ENCODE results near the gene TBC1D8. TPM values are rescaled to one million over a fixed set of nuclear protein-coding genes. Genes with fewer than 3 reads are reported as not detected.

Gene TBC1D8
- total and polyA plus RNA-seq, 5 donors from 2014 or later, result 0.48 to 1.1 (median 0.73) TPM

GRCh38 chr2:101064868-101065549 is 86.2 kb downstream of the TBC1D8 start:
- Mint-ChIP-seq H3K4me3 (no peak overlapping the region), H3K36me3 (peaks cover 2% of the 10 kb centered on the region), H3K27me3 (no peaks in the 10 kb centered on the region), H3K9me3 (peaks cover 0 to 2% (median 0%) of the 10 kb centered on the region in 7 donors), H3K27ac (no peak overlapping the region), H3K4me1 (no peaks in the 10 kb centered on the region)
- Histone ChIP-seq H3K4me1 (ENCODE audit: control insufficient read depth, insufficient read depth, low read length, poor library complexity, severe bottlenecking) (no peaks in the 10 kb centered on the region), H3K27me3 (ENCODE audit: control insufficient read depth, insufficient read depth, low read length) (no peaks in the 10 kb centered on the region), H3K9me3 (ENCODE audit: control insufficient read depth in 2 of 2, low read length in 2 of 2) (no peaks in the 10 kb centered on the region), H3K4me3 (ENCODE audit: low read depth, low read length) (no peak overlapping the region), H3K36me3 (ENCODE audit: control insufficient read depth, insufficient read depth, low read length) (no peaks in the 10 kb centered on the region), H3K27ac (ENCODE audit: insufficient read depth, low read length, poor library complexity, severe bottlenecking) (no peak overlapping the region)
- no peak for ATAC-seq (ENCODE audit: low read depth in 2 of 2)
- no peak for DNase-seq

DNA sequence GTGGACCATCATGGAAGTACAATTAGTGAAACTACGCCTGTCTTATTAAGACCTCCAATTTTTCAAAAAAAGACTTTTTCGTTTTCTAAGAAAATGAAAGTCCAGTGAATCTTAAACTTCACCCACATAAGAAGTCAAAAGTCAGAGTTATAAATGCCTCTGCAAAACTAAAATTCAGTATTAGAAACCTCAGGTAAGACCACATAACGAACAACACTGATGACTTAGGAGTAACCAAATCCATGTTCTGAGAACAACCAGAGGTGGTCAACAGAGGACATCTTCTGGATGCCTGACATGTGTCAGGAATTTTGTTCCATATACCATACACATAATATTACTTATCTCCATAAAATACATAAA is 86.7 kb downstream of the TBC1D8 start:
- Histone ChIP-seq H3K9me3 (ENCODE audit: control insufficient read depth in 2 of 2, low read length in 2 of 2) (no peaks in the 10 kb centered on the region), H3K27me3 (ENCODE audit: control insufficient read depth, insufficient read depth, low read length) (no peaks in the 10 kb centered on the region), H3K36me3 (ENCODE audit: control insufficient read depth, insufficient read depth, low read length) (no peaks in the 10 kb centered on the region), H3K4me1 (ENCODE audit: control insufficient read depth, insufficient read depth, low read length, poor library complexity, severe bottlenecking) (no peaks in the 10 kb centered on the region), H3K27ac (ENCODE audit: insufficient read depth, low read length, poor library complexity, severe bottlenecking) (no peak overlapping the region), H3K4me3 (ENCODE audit: low read depth, low read length) (no peak overlapping the region)
- Mint-ChIP-seq H3K27ac (no peak overlapping the region), H3K36me3 (peaks cover 2% of the 10 kb centered on the region), H3K27me3 (no peaks in the 10 kb centered on the region), H3K9me3 (peaks cover 0 to 2% (median 0%) of the 10 kb centered on the region in 7 donors), H3K4me3 (no peak overlapping the region), H3K4me1 (no peaks in the 10 kb centered on the region)
- ATAC-seq (ENCODE audit: low read depth in 2 of 2) (no peak), DNase-seq (no peak)

- Histone ChIP-seq H3K4me3 (ENCODE audit: low read depth, low read length) (no peak overlapping the region), H3K9me3 (ENCODE audit: control insufficient read depth in 2 of 2, low read length in 2 of 2) (no peaks in the 10 kb centered on the region), H3K4me1 (ENCODE audit: control insufficient read depth, insufficient read depth, low read length, poor library complexity, severe bottlenecking) (no peaks in the 10 kb centered on the region), H3K27ac (ENCODE audit: insufficient read depth, low read length, poor library complexity, severe bottlenecking) (no peak overlapping the region), H3K27me3 (ENCODE audit: control insufficient read depth, insufficient read depth, low read length) (no peaks in the 10 kb centered on the region), H3K36me3 (ENCODE audit: control insufficient read depth, insufficient read depth, low read length) (no peaks in the 10 kb centered on the region)
- ATAC-seq (ENCODE audit: low read depth in 2 of 2) (no peak), DNase-seq (no peak)
- Mint-ChIP-seq H3K9me3 (peaks cover 0 to 2% (median 0%) of the 10 kb centered on the region in 7 donors), H3K36me3 (peaks cover 2% of the 10 kb centered on the region), H3K27me3 (no peaks in the 10 kb centered on the region), H3K4me1 (no peaks in the 10 kb centered on the region), H3K27ac (no peak overlapping the region), H3K4me3 (no peak overlapping the region)
Measured at GRCh38 chr2:101064125-101064502, 87.1 kb downstream of the TBC1D8 start.

GRCh38 chr2:101063352-101064124 is 87.6 kb downstream of the TBC1D8 start:
- H3K27ac Mint-ChIP-seq, result no peak overlapping the region
- no peaks in the 10 kb centered on the region for H3K27me3 ChIP-seq (ENCODE audit: control insufficient read depth, insufficient read depth, low read length)

DNA sequence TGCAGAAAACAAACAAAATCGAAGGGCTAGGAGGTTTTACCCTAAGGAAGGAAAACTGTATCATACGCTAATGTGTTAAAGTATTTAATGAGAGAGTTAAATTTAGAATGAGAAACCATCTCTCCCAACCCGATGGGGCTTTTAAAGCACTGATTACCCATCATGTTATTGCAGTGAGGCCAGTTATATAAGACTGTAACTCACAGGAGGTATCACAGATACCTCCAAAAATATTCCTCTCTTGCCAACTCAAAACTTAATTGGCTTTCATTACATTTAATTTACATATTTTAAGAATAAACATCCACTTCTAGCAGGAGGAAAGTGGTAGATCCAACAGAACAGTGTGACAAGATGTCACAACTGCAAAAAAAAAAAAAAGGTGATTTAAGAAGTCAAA is 92.8 kb downstream of the TBC1D8 start:
- no peak for ATAC-seq (ENCODE audit: low read depth in 2 of 2)
- Histone ChIP-seq H3K36me3 (ENCODE audit: control insufficient read depth, insufficient read depth, low read length) (no peaks in the 10 kb centered on the region), H3K4me1 (ENCODE audit: control insufficient read depth, insufficient read depth, low read length, poor library complexity, severe bottlenecking) (no peaks in the 10 kb centered on the region), H3K9me3 (ENCODE audit: control insufficient read depth in 2 of 2, low read length in 2 of 2) (no peaks in the 10 kb centered on the region), H3K27ac (ENCODE audit: insufficient read depth, low read length, poor library complexity, severe bottlenecking) (no peak overlapping the region), H3K4me3 (ENCODE audit: low read depth, low read length) (no peak overlapping the region), H3K27me3 (ENCODE audit: control insufficient read depth, insufficient read depth, low read length) (no peaks in the 10 kb centered on the region)
- Mint-ChIP-seq H3K4me3 (no peak overlapping the region), H3K36me3 (peaks cover 2% of the 10 kb centered on the region), H3K9me3 (no peaks in the 10 kb centered on the region), H3K27me3 (no peaks in the 10 kb centered on the region), H3K4me1 (no peaks in the 10 kb centered on the region), H3K27ac (no peak overlapping the region)
- DNase-seq, result no peak

More at GRCh38 chr2:101063352-101064124, 87.6 kb downstream of the TBC1D8 start:
- Histone ChIP-seq H3K9me3 (ENCODE audit: control insufficient read depth in 2 of 2, low read length in 2 of 2) (no peaks in the 10 kb centered on the region), H3K4me3 (ENCODE audit: low read depth, low read length) (no peak overlapping the region), H3K4me1 (ENCODE audit: control insufficient read depth, insufficient read depth, low read length, poor library complexity, severe bottlenecking) (no peaks in the 10 kb centered on the region), H3K36me3 (ENCODE audit: control insufficient read depth, insufficient read depth, low read length) (no peaks in the 10 kb centered on the region), H3K27ac (ENCODE audit: insufficient read depth, low read length, poor library complexity, severe bottlenecking) (no peak overlapping the region)
- peaks cover 0 to 2% (median 0%) of the 10 kb centered on the region in 7 donors for H3K9me3 Mint-ChIP-seq
- H3K36me3 Mint-ChIP-seq, result peaks cover 2% of the 10 kb centered on the region
- no peak for ATAC-seq (ENCODE audit: low read depth in 2 of 2)
- H3K4me1 Mint-ChIP-seq, result no peaks in the 10 kb centered on the region
- DNase-seq, result no peak
- no peaks in the 10 kb centered on the region for H3K27me3 Mint-ChIP-seq
- H3K4me3 Mint-ChIP-seq, result no peak overlapping the region

GRCh38 chr2:101057051-101057933 is 93.9 kb downstream of the TBC1D8 start:
- Mint-ChIP-seq H3K27ac (no peak overlapping the region), H3K27me3 (no peaks in the 10 kb centered on the region), H3K4me1 (no peaks in the 10 kb centered on the region), H3K36me3 (peaks cover 2% of the 10 kb centered on the region), H3K4me3 (no peak overlapping the region), H3K9me3 (no peaks in the 10 kb centered on the region)
- H3K4me1 ChIP-seq (ENCODE audit: control insufficient read depth, insufficient read depth, low read length, poor library complexity, severe bottlenecking), result no peaks in the 10 kb centered on the region
- H3K9me3 ChIP-seq (ENCODE audit: control insufficient read depth in 2 of 2, low read length in 2 of 2), result no peaks in the 10 kb centered on the region
- ATAC-seq (ENCODE audit: low read depth in 2 of 2) (no peak), DNase-seq (no peak)
- H3K4me3 ChIP-seq (ENCODE audit: low read depth, low read length), result no peak overlapping the region
- H3K36me3 ChIP-seq (ENCODE audit: control insufficient read depth, insufficient read depth, low read length), result no peaks in the 10 kb centered on the region
- no peaks in the 10 kb centered on the region for H3K27me3 ChIP-seq (ENCODE audit: control insufficient read depth, insufficient read depth, low read length)
- H3K27ac ChIP-seq (ENCODE audit: insufficient read depth, low read length, poor library complexity, severe bottlenecking), result no peak overlapping the region

GRCh38 chr2:101053117-101053516 is 98.1 kb downstream of the TBC1D8 start:
- H3K4me1 Mint-ChIP-seq, result no peaks in the 10 kb centered on the region
- ATAC-seq (ENCODE audit: low read depth in 2 of 2) (no peak), DNase-seq (no peak)
- H3K27me3 Mint-ChIP-seq, result no peaks in the 10 kb centered on the region
- peaks cover 5% of the 10 kb centered on the region for H3K36me3 Mint-ChIP-seq
- no peak overlapping the region for H3K4me3 Mint-ChIP-seq
- Histone ChIP-seq H3K36me3 (ENCODE audit: control insufficient read depth, insufficient read depth, low read length) (no peaks in the 10 kb centered on the region), H3K27ac (ENCODE audit: insufficient read depth, low read length, poor library complexity, severe bottlenecking) (no peak overlapping the region), H3K4me3 (ENCODE audit: low read depth, low read length) (no peak overlapping the region), H3K27me3 (ENCODE audit: control insufficient read depth, insufficient read depth, low read length) (no peaks in the 10 kb centered on the region), H3K9me3 (ENCODE audit: control insufficient read depth in 2 of 2, low read length in 2 of 2) (no peaks in the 10 kb centered on the region), H3K4me1 (ENCODE audit: control insufficient read depth, insufficient read depth, low read length, poor library complexity, severe bottlenecking) (no peaks in the 10 kb centered on the region)
- H3K27ac Mint-ChIP-seq, result no peak overlapping the region
- no peaks in the 10 kb centered on the region for H3K9me3 Mint-ChIP-seq

All from CD4-positive, CD25-positive, alpha-beta regulatory T cell (primary cell).